Thyroid gland (tissue), 4 donors: ENCODE data around the gene CRACR2B.

ENCODE experiments used
- POLR2A ChIP-seq, 2 donors: fragments of 450-650 bp; IDR thresholded peaks; one replicate each; pipeline ENCODE4 v1.6.1; 2017; ENCODE audit warnings: antibody characterized with exemption in 2 of 2, mild to moderate bottlenecking in 2 of 2, moderate library complexity in 1 of 2
- TF ChIP-seq, protein P1 (sequence below), 6 experiments: fragments of 200-600 bp in 3 of 6; fragments of 450-650 bp in 3 of 6; sonication (generic) in 3 of 6; IDR thresholded peaks; one replicate each; pipeline ENCODE4 v1.5.1; 2016 to 2019; ENCODE audit warnings: antibody characterized with exemption in 6 of 6, mild to moderate bottlenecking in 2 of 6, inconsistent platforms in 1 of 6, moderate library complexity in 1 of 6

DNA sequence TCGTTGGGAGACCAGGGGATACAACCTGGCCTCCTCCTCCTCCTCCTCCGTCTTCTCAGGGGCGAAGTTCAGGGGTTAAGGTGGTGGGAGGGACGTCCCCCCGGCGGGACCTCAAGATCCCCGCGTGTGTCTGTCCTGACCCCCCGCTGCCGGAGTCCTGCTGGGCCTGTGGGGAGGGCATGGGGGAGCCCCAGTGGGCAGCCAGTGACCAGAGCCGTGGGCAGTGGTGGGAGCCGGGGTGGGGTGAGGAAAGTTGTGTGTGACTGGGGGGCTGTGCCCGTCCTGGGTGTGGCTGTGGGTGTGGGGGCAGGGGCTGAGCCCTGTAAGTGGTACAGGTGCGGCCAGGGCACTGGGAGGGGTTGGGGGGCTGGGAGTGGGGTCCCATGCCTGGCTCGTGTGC is 25.0 kb downstream of the CRACR2B start:
- TF ChIP-seq, protein P1, sequence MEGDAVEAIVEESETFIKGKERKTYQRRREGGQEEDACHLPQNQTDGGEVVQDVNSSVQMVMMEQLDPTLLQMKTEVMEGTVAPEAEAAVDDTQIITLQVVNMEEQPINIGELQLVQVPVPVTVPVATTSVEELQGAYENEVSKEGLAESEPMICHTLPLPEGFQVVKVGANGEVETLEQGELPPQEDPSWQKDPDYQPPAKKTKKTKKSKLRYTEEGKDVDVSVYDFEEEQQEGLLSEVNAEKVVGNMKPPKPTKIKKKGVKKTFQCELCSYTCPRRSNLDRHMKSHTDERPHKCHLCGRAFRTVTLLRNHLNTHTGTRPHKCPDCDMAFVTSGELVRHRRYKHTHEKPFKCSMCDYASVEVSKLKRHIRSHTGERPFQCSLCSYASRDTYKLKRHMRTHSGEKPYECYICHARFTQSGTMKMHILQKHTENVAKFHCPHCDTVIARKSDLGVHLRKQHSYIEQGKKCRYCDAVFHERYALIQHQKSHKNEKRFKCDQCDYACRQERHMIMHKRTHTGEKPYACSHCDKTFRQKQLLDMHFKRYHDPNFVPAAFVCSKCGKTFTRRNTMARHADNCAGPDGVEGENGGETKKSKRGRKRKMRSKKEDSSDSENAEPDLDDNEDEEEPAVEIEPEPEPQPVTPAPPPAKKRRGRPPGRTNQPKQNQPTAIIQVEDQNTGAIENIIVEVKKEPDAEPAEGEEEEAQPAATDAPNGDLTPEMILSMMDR (IDR thresholded peaks at IDR 0.05): no peak
- no peak for TF ChIP-seq POLR2A (IDR thresholded peaks at IDR 0.05)
